Epithelial cell of esophagus (primary cell): ENCODE results near the gene TMPRSS2.
A peak's percentile ranks its signal among the peaks of the same experiment; 100 is the strongest.

Source experiments
- DNase-seq: peaks from one replicate; pipeline ENCODE4 v3.0.0; 2010; ENCODE audit warnings: low read depth
- H3K4me3 ChIP-seq: 2 replicates; pipeline ENCODE4 v1.5.1; 2011; ENCODE audit warnings: mild to moderate bottlenecking, low read length, control low read depth
- CTCF ChIP-seq: IDR thresholded peaks from 2 replicates; pipeline ENCODE4 v1.5.1; 2011; ENCODE audit warnings: low read depth, mild to moderate bottlenecking, low read length, control low read depth, inconsistent platforms; ENCODE audit not compliant: insufficient read depth; ENCODE audit errors: missing control alignments

The TMPRSS2 gene

DNA sequence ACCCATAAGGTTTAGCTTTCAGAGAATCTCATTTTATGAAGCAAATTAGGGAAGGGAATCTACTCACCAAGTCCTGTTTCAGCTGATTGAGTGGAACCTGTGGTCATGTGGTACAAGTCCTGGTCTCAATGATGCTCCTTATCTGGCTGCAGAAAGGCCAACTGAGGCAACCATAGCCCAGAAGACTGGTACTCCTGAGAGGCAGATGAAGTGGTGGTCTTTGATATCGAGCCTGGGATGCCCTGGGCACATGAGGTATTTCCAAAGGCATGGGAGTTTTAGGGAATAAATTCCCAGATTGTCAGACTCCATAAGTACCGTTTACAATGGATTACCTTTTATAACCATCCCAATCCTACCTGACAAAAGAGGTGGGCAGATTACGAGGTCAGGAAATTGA is 78.7 kb downstream of the TMPRSS2 start:
- DNase-seq, result no peak
- no peak for TF ChIP-seq CTCF
- no peak overlapping the region for H3K4me3 ChIP-seq

DNA sequence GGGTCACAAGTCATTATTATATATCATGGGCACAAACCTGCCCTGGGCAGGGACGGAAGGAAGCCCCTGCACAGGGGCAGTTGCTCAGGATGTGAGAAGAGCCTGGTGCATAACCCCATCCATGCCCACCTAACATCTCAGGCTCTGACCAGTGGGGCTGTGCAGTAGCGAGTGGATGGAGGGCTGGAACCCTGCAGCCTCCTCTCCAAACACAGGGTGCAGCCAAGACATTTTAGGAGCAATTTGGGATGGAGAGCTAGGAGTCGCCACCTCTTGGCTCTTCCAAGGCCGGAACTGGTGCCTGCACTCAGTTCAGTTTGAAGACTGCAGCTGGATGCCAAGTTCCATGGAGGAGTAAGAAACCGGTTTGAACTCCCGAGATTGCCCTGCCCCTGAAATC is 79.1 kb downstream of the TMPRSS2 start:
- TF ChIP-seq CTCF, result no peak
- no peak for DNase-seq
- no peak overlapping the region for H3K4me3 ChIP-seq

DNA sequence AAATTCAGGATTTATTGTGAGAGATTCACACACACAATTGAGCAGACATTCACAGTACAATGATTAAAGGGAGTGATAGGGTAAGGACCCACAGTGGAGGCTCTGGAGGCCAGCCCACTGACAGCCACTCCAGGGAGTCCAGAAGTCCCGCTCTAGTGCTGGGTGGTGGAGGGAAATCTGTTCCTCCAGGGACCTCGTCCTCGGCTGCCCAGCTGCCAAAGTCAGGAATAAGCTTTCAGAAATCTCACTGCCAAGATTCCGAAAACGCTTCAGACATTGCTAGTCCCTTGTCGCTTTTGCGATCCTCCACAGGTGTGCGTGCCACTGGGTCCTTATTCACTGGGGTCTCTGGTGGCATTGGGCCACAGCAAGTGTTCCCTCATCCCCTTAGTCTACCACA is 79.6 kb downstream of the TMPRSS2 start:
- DNase-seq, result no peak
- no peak overlapping the region for H3K4me3 ChIP-seq
- TF ChIP-seq CTCF, result no peak

DNA sequence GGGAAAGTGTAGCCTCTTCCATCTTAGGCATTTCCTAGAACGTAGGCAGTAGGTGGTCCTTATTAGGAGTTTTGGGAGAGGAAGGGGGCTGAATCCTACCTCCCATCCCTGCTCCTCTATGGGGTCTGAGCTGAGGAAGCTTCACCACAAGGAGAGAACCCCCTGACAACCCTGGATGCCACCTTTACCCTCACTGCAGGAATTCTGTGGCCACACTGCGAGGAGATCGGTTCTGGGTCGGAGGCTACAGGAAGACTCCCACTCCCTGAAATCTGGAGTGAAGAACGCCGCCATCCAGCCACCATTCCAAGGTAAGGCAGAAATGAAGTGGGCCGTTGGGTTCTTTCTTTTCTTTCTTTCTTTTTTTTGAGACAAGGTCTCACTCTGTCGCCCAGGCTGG is 80.4 kb downstream of the TMPRSS2 start:
- no peak for DNase-seq
- no peak overlapping the region for H3K4me3 ChIP-seq

GRCh38 chr21:41426676-41427404 is 81.1 kb downstream of the TMPRSS2 start:
- H3K4me3 ChIP-seq, result peak overlapping the region; percentile 52
- no peak for DNase-seq
- no peak for TF ChIP-seq CTCF

More for the DNA sequence above, 80.4 kb downstream of the TMPRSS2 start:
- no peak for TF ChIP-seq CTCF

DNA sequence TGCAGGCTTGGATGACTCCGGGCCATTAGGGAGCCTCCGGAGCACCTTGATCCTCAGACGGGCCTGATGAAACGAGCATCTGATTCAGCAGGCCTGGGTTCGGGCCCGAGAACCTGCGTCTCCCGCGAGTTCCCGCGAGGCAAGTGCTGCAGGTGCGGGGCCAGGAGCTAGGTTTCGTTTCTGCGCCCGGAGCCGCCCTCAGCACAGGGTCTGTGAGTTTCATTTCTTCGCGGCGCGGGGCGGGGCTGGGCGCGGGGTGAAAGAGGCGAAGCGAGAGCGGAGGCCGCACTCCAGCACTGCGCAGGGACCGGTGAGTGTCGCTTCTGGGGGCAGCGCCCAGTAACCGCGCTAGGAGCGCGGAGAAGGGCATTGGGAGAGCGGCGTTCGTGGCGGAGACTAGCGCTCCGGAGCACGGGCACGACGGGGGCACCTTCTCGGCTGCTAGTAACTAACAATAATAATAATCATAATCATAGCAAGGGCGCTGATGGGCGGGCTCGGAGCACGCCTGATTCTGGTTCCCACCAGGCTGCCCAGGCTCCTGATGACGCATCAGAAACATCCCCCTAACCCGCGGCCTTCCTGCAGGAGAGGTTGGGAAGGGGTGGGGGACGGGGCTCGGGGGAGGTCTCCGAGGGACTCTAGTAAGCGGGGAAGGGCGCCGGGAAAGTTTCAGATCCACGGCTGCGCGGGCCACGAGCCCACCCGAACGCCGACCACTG is 81.8 kb downstream of the TMPRSS2 start, which contains the start of gene MX1:
Gene MX1, plus strand, starts transcription at position 286 of the 722 bp plus-strand sequence. CDS start 5,832 bp downstream, outside the sequence.
- no peak for TF ChIP-seq CTCF
- H3K4me3 ChIP-seq, result peak within 1 kb of the TSS; percentile 52
- peak; percentile 51 for DNase-seq
